Measurements from ENCODE around the gene TEX22.

TEX22 gene

DNA sequence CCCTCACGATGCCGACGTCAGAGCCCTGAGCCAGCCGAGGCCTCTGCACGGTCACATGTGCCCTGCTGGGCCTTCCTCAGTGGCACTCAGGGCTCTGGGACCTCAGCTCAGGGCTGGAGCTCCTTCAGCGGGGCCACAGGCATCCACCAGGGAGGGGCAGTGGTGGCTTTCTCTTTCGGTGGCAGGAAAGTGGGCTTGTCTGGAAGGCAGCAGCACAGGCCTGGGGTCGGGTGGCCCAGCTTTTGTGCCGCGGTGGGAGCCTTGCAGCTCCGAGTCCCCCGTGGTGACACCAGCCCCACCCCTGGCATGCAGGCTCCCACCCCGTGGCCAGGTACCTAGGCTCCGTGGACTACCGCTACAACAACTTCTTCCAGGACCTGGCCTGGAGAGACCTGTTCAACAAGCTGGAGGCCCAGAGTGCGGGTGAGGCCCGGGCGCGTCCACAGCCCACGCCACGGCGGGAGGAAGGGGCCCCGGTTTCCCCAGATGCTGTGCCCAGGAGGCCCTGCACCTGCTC, 14.2 kb upstream of the TEX22 start:
- CTCF ChIA-PET: interaction anchor here (1.0 to 3.3 kb wide), 5 partner anchors 9 to 47 kb away, joined by 3 to 16 read pairs (median 5); no protein-coding TSS in a partner anchor
- 95% methylated on average over 18 of the region's 23 CpGs for whole genome bisulfite sequencing (ENCODE audit: insufficient coverage)

DNA sequence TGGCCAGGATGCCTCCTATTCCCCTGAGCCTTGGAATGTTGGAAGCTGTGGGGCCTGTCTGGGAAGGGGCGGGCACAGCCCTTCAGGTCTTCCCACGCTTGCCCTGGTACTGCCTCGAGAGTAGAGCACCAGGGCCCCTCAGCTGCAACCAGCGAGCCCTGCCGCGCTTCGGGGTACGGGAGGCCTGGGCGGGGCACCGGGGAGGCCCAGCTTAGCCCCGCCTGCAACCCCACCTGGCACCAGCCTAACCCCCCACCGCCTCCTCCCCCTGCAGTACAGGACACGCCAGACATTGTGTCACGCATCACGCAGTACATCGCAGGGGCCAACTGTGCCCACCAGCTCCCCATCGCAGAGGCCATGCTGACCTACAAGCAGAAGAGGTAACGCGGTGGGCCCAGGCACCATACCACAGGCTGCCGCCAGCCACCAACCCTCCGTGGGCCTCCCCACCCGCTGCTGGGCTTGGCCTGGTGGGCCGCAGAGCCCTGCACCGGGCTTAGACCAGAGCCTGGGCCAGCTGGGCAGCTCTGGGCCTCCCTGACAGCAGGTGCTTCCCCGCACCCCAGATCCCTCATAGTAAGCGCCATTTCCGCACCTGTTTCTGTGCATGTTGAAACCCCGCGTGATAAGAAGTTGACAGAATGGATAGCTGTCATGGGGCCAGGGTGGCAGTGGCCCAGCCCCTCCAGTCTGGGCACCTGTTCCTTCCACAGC, 13.6 kb upstream of the TEX22 start:
- Histone ChIP-seq H3K36me3 (ENCODE audit: control insufficient read depth in 4 of 4, insufficient read depth in 4 of 4, low read length in 3 of 4) (peaks cover 0 to 67% (median 33%) of the 10 kb centered on the region in 4 experiments), H3K27ac (ENCODE audit: insufficient read depth in 1 of 2, low read depth in 1 of 2, low read length in 2 of 2, poor library complexity in 1 of 2, severe bottlenecking in 2 of 2) (no peak overlapping the region), H3K4me1 (ENCODE audit: control extremely low read depth in 1 of 4, control insufficient read depth in 4 of 4, insufficient read depth in 4 of 4, low read length in 3 of 4) (peaks cover 0 to 14% (median 12%) of the 10 kb centered on the region in 4 experiments), H3K9me3 (ENCODE audit: control extremely low read depth in 1 of 5, control insufficient read depth in 4 of 5, insufficient read depth in 2 of 5, low read depth in 1 of 5, low read length in 4 of 5) (no peaks in the 10 kb centered on the region), H3K4me3 (ENCODE audit: control insufficient read depth in 1 of 7, extremely low read depth in 1 of 7, insufficient read depth in 4 of 7, low read depth in 2 of 7, low read length in 6 of 7) (no peak overlapping the region), H3K27me3 (replicated peaks in 2 of 5; ENCODE audit: control insufficient read depth in 4 of 5, insufficient read depth in 5 of 5, low read length in 4 of 5) (no peaks in the 10 kb centered on the region)
- WGBS (ENCODE audit: insufficient coverage): 96% methylated on average over 25 of the region's 29 CpGs
- ChIA-PET POLR2A (no interaction called here), CTCF (interaction anchor here (1.1 to 3.3 kb wide), 4 partner anchors 10 to 46 kb away, joined by 4 to 16 read pairs (median 5); no protein-coding TSS in a partner anchor)
- no peak for DNase-seq

More for the DNA sequence above, 14.2 kb upstream of the TEX22 start:
- Histone ChIP-seq H3K4me1 (ENCODE audit: control extremely low read depth in 1 of 4, control insufficient read depth in 4 of 4, insufficient read depth in 4 of 4, low read length in 3 of 4) (peaks cover 0 to 7% (median 5%) of the 10 kb centered on the region in 4 experiments), H3K9me3 (ENCODE audit: control extremely low read depth in 1 of 5, control insufficient read depth in 4 of 5, insufficient read depth in 2 of 5, low read depth in 1 of 5, low read length in 4 of 5) (no peaks in the 10 kb centered on the region), H3K27me3 (replicated peaks in 2 of 5; ENCODE audit: control insufficient read depth in 4 of 5, insufficient read depth in 5 of 5, low read length in 4 of 5) (no peaks in the 10 kb centered on the region), H3K27ac (ENCODE audit: insufficient read depth in 1 of 2, low read depth in 1 of 2, low read length in 2 of 2, poor library complexity in 1 of 2, severe bottlenecking in 2 of 2) (no peak overlapping the region), H3K4me3 (ENCODE audit: control insufficient read depth in 1 of 7, extremely low read depth in 1 of 7, insufficient read depth in 4 of 7, low read depth in 2 of 7, low read length in 6 of 7) (no peak overlapping the region), H3K36me3 (ENCODE audit: control insufficient read depth in 4 of 4, insufficient read depth in 4 of 4, low read length in 3 of 4) (peaks cover 0 to 69% (median 36%) of the 10 kb centered on the region in 4 experiments)
- no peak for DNase-seq
- POLR2A ChIA-PET: no interaction called here

DNA sequence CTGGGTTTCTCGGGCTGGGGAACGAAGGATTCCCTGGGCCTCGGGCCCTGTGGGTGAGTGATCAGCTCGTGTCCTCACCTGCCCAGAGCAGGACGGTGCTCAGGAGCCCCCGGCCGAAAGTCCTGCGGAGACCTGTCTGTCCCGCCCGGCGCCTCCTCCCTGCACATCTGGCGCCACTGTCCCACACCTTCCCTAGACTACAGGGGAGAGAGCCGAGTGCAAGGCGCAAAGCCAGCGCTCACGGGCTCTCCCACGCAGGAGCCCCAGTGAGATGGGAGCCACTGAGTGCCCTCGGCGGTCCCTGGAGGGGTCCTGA, 13.1 kb upstream of the TEX22 start:
- over 99% methylated on average over 14 of the region's 19 CpGs for WGBS (ENCODE audit: insufficient coverage)
- CTCF ChIA-PET: interaction anchor here (1.1 to 3.3 kb wide), 3 partner anchors 13 to 45 kb away, joined by 4 to 16 read pairs (median 5); no protein-coding TSS in a partner anchor

DNA sequence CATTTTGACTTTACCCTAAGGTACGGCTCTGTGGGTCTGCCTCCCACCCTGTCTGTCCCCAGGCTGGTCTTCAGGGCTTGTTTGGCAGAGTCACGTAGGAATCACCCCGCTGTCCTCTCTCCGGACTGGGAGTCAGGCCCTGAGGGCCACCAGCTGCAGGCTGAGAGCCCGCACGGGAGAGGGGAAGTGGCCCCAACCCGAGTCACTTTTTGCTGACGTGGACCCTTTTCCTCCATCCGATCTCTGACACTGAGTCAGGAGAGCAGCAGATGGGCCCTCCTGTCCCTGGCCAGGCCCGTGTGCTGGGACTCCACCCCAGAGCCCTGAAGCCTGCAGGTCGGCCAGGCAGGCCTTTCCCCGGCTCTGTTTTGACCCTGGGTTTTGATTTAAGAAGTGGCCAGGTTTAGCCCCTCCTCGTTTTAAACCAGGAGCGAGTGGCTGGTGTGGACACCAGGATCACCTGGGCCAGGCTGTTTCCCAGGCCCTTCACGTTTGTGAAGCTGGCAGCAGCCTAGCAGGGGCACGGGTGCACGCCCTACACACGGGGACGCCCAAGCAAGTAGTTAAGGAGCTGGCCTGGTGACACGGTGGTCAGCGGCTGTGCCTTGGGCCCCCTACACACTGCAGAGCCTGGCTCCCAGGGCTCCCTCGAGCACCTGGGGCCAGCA, 12.5 kb upstream of the TEX22 start:
- no peaks in the 10 kb centered on the region for H3K9me3 ChIP-seq (ENCODE audit: control extremely low read depth in 1 of 5, control insufficient read depth in 4 of 5, insufficient read depth in 2 of 5, low read depth in 1 of 5, low read length in 4 of 5)
- H3K36me3 ChIP-seq (ENCODE audit: control insufficient read depth in 4 of 4, insufficient read depth in 4 of 4, low read length in 3 of 4): peaks cover 0 to 63% (median 32%) of the 10 kb centered on the region in 4 experiments
- no peak overlapping the region for H3K4me3 ChIP-seq (ENCODE audit: control insufficient read depth in 1 of 7, extremely low read depth in 1 of 7, insufficient read depth in 4 of 7, low read depth in 2 of 7, low read length in 6 of 7)
- ChIA-PET POLR2A (interaction anchor here (0.5 kb wide), 1 partner anchor 42 kb away, joined by 3 read pairs; no protein-coding TSS in a partner anchor), CTCF (interaction anchor here (1.1 to 1.5 kb wide), 4 partner anchors 15 to 95 kb away, joined by 3 to 5 read pairs (median 4); no protein-coding TSS in a partner anchor)
- no peak overlapping the region for H3K27ac ChIP-seq (ENCODE audit: insufficient read depth in 1 of 2, low read depth in 1 of 2, low read length in 2 of 2, poor library complexity in 1 of 2, severe bottlenecking in 2 of 2)
- DNase-seq: no peak
- 96% methylated on average over 21 of the region's 22 CpGs for WGBS (ENCODE audit: insufficient coverage)
- H3K4me1 ChIP-seq (ENCODE audit: control extremely low read depth in 1 of 4, control insufficient read depth in 4 of 4, insufficient read depth in 4 of 4, low read length in 3 of 4): peaks cover 0 to 25% (median 23%) of the 10 kb centered on the region in 4 experiments
- H3K27me3 ChIP-seq (replicated peaks in 2 of 5; ENCODE audit: control insufficient read depth in 4 of 5, insufficient read depth in 5 of 5, low read length in 4 of 5): no peaks in the 10 kb centered on the region

More for the DNA sequence above, 13.1 kb upstream of the TEX22 start:
- H3K9me3 ChIP-seq (ENCODE audit: control extremely low read depth in 1 of 5, control insufficient read depth in 4 of 5, insufficient read depth in 2 of 5, low read depth in 1 of 5, low read length in 4 of 5): no peaks in the 10 kb centered on the region
- H3K4me3 ChIP-seq (ENCODE audit: control insufficient read depth in 1 of 7, extremely low read depth in 1 of 7, insufficient read depth in 4 of 7, low read depth in 2 of 7, low read length in 6 of 7): no peak overlapping the region
- POLR2A ChIA-PET: no interaction called here
- DNase-seq: no peak
- H3K27me3 ChIP-seq (replicated peaks in 2 of 5; ENCODE audit: control insufficient read depth in 4 of 5, insufficient read depth in 5 of 5, low read length in 4 of 5): no peaks in the 10 kb centered on the region
- H3K36me3 ChIP-seq (ENCODE audit: control insufficient read depth in 4 of 4, insufficient read depth in 4 of 4, low read length in 3 of 4): peaks cover 0 to 63% (median 32%) of the 10 kb centered on the region in 4 experiments
- H3K27ac ChIP-seq (ENCODE audit: insufficient read depth in 1 of 2, low read depth in 1 of 2, low read length in 2 of 2, poor library complexity in 1 of 2, severe bottlenecking in 2 of 2): no peak overlapping the region
- H3K4me1 ChIP-seq (ENCODE audit: control extremely low read depth in 1 of 4, control insufficient read depth in 4 of 4, insufficient read depth in 4 of 4, low read length in 3 of 4): peaks cover 0 to 19% (median 17%) of the 10 kb centered on the region in 4 experiments

DNA sequence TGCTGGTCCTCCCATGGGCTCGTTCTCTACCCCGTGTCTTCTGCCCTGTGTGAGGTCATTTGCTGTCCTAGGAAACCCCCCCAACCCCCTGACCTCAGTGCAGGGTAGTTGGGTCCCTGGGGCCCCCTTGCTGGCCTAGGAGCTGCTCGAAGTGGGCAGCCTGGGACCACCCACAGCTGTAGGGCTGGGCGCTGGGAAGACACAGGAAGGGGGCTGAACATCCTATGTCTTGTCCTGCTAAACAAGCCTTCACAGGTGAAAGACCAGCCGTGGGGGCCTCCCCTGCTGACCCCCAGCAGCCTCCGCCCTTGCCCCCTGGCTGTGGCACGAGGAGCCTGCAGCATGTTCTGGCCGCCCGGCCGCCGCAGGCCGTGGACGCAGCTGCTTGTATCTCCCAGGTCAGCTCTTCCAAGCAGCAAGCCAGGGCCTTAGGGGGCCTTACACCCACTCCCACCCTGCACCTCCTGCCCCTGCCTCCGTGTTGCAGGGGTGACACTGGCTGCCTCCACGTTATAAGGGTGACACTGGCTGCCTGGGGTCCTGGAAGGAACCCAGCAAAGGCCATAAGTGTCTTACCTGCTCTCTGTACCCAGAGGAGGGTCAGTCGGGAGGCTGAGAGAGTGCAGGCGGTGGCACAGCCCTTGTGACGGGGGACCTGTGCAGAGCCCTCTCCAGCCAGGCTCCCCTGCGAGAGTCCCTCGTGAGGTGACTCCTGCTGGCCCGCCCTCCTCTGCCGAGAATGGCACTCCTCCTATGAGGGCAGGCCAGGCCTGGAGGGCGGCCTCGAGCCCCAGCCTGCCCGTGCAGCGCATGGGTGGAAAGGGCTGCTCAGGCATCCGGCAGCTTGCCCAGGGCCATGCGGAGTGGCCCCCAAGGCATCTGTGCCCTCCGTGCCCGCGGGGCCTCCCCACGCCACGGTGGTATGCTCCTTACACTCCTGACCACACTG, 11.5 kb upstream of the TEX22 start:
- no peak for DNase-seq
- Histone ChIP-seq H3K27me3 (replicated peaks in 2 of 5; ENCODE audit: control insufficient read depth in 4 of 5, insufficient read depth in 5 of 5, low read length in 4 of 5) (no peaks in the 10 kb centered on the region), H3K4me1 (ENCODE audit: control extremely low read depth in 1 of 4, control insufficient read depth in 4 of 4, insufficient read depth in 4 of 4, low read length in 3 of 4) (peaks cover 0 to 28% (median 25%) of the 10 kb centered on the region in 4 experiments), H3K9me3 (ENCODE audit: control extremely low read depth in 1 of 5, control insufficient read depth in 4 of 5, insufficient read depth in 2 of 5, low read depth in 1 of 5, low read length in 4 of 5) (no peaks in the 10 kb centered on the region), H3K36me3 (ENCODE audit: control insufficient read depth in 4 of 4, insufficient read depth in 4 of 4, low read length in 3 of 4) (peaks cover 0 to 57% (median 31%) of the 10 kb centered on the region in 4 experiments), H3K4me3 (ENCODE audit: control insufficient read depth in 1 of 7, extremely low read depth in 1 of 7, insufficient read depth in 4 of 7, low read depth in 2 of 7, low read length in 6 of 7) (no peak overlapping the region), H3K27ac (ENCODE audit: insufficient read depth in 1 of 2, low read depth in 1 of 2, low read length in 2 of 2, poor library complexity in 1 of 2, severe bottlenecking in 2 of 2) (no peak overlapping the region)
- ChIA-PET CTCF (interaction anchor here (1.1 to 1.5 kb wide), 3 partner anchors 16 to 94 kb away, joined by 3 to 5 read pairs (median 3); no protein-coding TSS in a partner anchor), POLR2A (interaction anchor here (0.5 kb wide), 1 partner anchor 41 kb away, joined by 3 read pairs; no protein-coding TSS in a partner anchor)
- WGBS (ENCODE audit: insufficient coverage): 97% methylated on average over 29 of the region's 33 CpGs

DNA sequence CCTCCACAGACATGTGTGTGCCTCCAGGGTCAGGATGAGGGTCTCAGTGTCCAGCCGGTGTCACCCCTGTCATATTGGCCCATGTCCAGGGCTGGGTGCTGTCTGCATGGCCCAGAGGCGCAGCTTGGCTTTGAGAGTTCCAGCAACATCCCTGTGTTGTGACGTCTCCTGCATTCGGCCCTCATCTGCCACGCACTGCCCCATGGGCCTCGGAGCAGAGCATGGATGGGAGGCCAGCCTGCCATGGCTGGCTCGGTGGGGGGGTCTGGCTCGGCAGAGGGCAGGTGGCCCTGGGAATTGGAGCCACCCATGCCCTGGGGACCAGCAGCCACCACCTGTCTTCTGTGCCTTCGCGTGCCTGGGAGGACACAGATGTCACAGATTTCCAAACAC, 10.8 kb upstream of the TEX22 start:
- 100% methylated on average over 7 of the region's 10 CpGs for WGBS (ENCODE audit: insufficient coverage)
- DNase-seq: no peak
- Histone ChIP-seq H3K36me3 (ENCODE audit: control insufficient read depth in 4 of 4, insufficient read depth in 4 of 4, low read length in 3 of 4) (peaks cover 0 to 50% (median 28%) of the 10 kb centered on the region in 4 experiments), H3K4me1 (ENCODE audit: control extremely low read depth in 1 of 4, control insufficient read depth in 4 of 4, insufficient read depth in 4 of 4, low read length in 3 of 4) (peaks cover 0 to 28% (median 25%) of the 10 kb centered on the region in 4 experiments), H3K27me3 (replicated peaks in 2 of 5; ENCODE audit: control insufficient read depth in 4 of 5, insufficient read depth in 5 of 5, low read length in 4 of 5) (no peaks in the 10 kb centered on the region), H3K27ac (ENCODE audit: insufficient read depth in 1 of 2, low read depth in 1 of 2, low read length in 2 of 2, poor library complexity in 1 of 2, severe bottlenecking in 2 of 2) (no peak overlapping the region), H3K4me3 (ENCODE audit: control insufficient read depth in 1 of 7, extremely low read depth in 1 of 7, insufficient read depth in 4 of 7, low read depth in 2 of 7, low read length in 6 of 7) (no peak overlapping the region), H3K9me3 (ENCODE audit: control extremely low read depth in 1 of 5, control insufficient read depth in 4 of 5, insufficient read depth in 2 of 5, low read depth in 1 of 5, low read length in 4 of 5) (no peaks in the 10 kb centered on the region)
- POLR2A ChIA-PET: no interaction called here
- CTCF ChIA-PET: interaction anchor here (1.4 kb wide), 1 partner anchor 93 kb away, joined by 3 read pairs; no protein-coding TSS in a partner anchor
